Natural killer cell treated with Interleukin-12 subunit alpha and Interleukin-12 subunit beta and Interleukin-15 and Interleukin-18, amount 100 ng/mL, for 72 hours (primary cell): ENCODE results near the gene ACSF3. TPM values are rescaled to one million over a fixed set of nuclear protein-coding genes. Genes with fewer than 3 reads are reported as not detected.
"Not testable (repeated sequence)": the region's sequence is repeated elsewhere in the genome, so short reads cannot be mapped to it uniquely, and the experiment has no call there.

Source experiments
- ATAC-seq, 2 donors: fragments of 150-1000 bp; cut with Tn5 transposase in 1 of 2; sonication (Bioruptor Pico), chemical (Tn5 transposase) in 1 of 2; 2 replicates each; pipeline ENCODE4 v1.10.0; 2021
- DNase-seq: peaks from one replicate; pipeline ENCODE4 v3.0.0; 2022; ENCODE audit warnings: low spot score
- H3K27ac Mint-ChIP-seq, 2 donors: 1 replicate in 1 of 2; 2 replicates in 1 of 2; pipeline ENCODE4 v1.8.0; 2022; ENCODE audit warnings: mixed read lengths in 2 of 2, mild to moderate bottlenecking in 1 of 2, moderate library complexity in 1 of 2
- H3K27me3 Mint-ChIP-seq, 2 donors: 1 replicate in 1 of 2; 2 replicates in 1 of 2; pipeline ENCODE4 v1.8.0; 2022; ENCODE audit warnings: mixed read lengths in 2 of 2
- H3K36me3 Mint-ChIP-seq: one replicate; pipeline ENCODE4 v1.8.0; 2022; ENCODE audit warnings: mixed read lengths
- H3K4me1 Mint-ChIP-seq, 2 donors: 1 replicate in 1 of 2; 2 replicates in 1 of 2; pipeline ENCODE4 v1.8.0; 2022; ENCODE audit warnings: low read depth in 2 of 2, mixed read lengths in 2 of 2, mild to moderate bottlenecking in 1 of 2
- H3K4me3 Mint-ChIP-seq: one replicate; pipeline ENCODE4 v1.8.0; 2022; ENCODE audit warnings: mixed read lengths
- H3K9me3 Mint-ChIP-seq: 2 replicates; pipeline ENCODE4 v1.8.0; 2022; ENCODE audit warnings: mixed read lengths
- total RNA-seq, 2 donors: library from RNA; stranded (reverse); gene quantifications; one replicate each; pipeline ENCODE4 v1.2.3, GENCODE V29; 2022

ACSF3 gene
- total RNA-seq, 2 donors from 2014 or later, result 52.3 to 125 TPM

DNA sequence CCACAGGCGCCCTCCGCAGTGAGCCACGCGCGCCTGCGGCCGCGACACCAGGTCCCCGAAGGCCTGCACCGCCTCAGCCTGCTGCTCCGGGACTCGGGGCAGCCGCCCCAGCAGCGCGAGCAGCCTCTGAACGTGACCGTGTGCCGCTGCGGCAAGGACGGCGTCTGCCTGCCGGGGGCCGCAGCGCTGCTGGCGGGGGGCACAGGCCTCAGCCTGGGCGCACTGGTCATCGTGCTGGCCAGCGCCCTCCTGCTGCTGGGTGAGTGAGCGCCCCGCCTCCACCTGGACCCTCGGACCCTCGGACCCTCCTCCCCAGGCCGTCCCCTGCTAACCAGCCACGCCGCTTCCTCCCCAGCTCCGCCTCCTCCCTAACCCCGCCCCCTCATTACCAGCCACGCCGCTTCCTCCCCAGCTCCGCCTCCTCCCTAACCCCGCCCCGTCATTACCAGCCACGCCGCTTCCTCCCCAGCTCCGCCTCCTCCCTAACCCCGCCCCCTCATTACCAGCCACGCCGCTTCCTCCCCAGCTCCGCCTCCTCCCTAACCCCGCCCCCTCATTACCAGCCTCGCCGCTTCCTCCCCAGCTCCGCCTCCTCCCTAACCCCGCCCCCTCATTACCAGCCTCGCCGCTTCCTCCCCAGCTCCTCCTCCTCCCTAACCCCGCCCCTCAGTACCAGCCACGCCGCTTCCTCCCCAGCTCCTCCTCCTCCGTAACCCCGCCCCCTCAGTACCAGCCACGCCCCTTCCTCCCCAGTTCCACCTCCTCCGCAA is 98.7 kb downstream of the ACSF3 start:
- DNase-seq (peak; percentile 86), ATAC-seq (peak; percentile 68 to 75)
- peak overlapping the region; percentile 22 for H3K4me3 Mint-ChIP-seq
- H3K9me3 Mint-ChIP-seq, H3K36me3 Mint-ChIP-seq, H3K27ac Mint-ChIP-seq, H3K4me1 Mint-ChIP-seq, H3K27me3 Mint-ChIP-seq: not testable (repeated sequence)

DNA sequence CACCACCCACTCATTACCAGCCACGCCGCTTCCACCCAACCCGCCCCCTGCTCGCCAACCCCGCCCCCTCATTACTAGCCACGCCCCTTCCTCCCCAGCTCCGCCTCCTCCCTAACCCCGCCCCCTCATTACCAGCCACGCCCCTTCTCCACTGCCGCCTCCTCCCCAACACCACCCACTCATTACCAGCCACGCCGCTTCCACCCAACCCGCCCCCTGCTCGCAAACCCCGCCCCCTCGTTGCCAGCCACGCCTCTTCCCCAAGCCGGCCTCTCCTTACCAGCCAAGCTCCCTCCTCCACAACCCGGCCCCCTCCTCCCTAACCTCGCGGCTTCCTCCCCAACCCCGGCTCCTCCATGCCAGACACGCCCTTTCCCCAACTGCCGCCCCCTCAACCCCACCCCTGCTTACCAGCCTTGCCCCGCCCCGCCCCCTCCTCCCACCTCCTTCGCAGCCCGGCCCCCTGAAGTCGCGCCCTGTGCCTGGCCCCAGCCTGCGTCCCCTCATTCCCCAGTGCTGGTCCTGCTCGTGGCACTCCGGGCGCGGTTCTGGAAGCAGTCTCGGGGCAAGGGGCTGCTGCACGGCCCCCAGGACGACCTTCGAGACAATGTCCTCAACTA is 99.4 kb downstream of the ACSF3 start:
- ATAC-seq (peak; percentile 64 to 83), DNase-seq (peak; percentile 84)
- Mint-ChIP-seq H3K4me3 (peak overlapping the region; percentile 22), H3K4me1 (no peaks in the 10 kb centered on the region), H3K36me3 (no peaks in the 10 kb centered on the region), H3K9me3 (no peaks in the 10 kb centered on the region), H3K27ac (no peak overlapping the region), H3K27me3 (peaks cover 0 to 2% of the 10 kb centered on the region in 2 donors)

- Mint-ChIP-seq H3K4me1 (no peaks in the 10 kb centered on the region), H3K36me3 (no peaks in the 10 kb centered on the region), H3K4me3 (no peak overlapping the region), H3K27me3 (peaks cover 0 to 2% of the 10 kb centered on the region in 2 donors), H3K27ac (no peak overlapping the region), H3K9me3 (no peaks in the 10 kb centered on the region)
- no peak for ATAC-seq
- no peak for DNase-seq
Measured at GRCh38 chr16:89193576-89194293, 100.1 kb downstream of the ACSF3 start.

- Mint-ChIP-seq H3K4me1 (no peaks in the 10 kb centered on the region), H3K4me3 (no peak overlapping the region), H3K9me3 (no peaks in the 10 kb centered on the region), H3K27me3 (peaks cover 0 to 2% of the 10 kb centered on the region in 2 donors), H3K36me3 (no peaks in the 10 kb centered on the region), H3K27ac (no peak overlapping the region)
- DNase-seq (no peak), ATAC-seq (no peak)
Measured at GRCh38 chr16:89194340-89195311, 101.0 kb downstream of the ACSF3 start.

DNA sequence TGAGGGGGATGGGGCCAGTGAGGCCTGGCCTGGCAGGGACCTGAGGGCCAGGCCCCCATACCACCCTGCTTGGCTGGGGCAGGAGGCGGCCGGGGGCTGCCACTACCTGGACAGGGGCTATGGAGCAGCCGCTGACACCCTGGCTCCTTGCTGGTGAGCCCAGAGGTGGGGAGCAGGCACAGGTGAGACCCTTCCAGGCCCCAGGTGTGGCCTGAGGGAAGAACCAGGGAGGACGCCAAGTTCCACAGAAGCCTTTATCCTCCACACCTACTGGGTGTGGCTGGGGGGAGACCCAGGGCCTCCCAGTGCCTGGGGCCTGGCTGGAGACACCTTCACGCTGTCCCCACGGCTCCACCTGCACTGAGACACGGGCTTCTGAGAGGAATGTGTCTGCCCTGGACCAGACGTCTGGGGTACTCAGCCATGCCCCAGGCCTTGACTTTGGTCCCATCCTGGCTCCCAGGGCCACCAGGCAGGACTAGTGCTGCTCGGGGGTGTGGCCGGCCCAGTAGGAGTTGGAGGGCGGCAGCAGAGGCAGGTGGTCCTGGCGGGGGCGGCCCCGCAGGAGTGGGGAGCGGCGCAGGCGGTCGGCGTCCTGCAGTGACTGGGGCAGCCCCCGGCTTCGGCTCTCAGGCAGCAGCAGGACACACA is 102.0 kb downstream of the ACSF3 start:
- H3K36me3 Mint-ChIP-seq, result no peaks in the 10 kb centered on the region
- ATAC-seq (no peak), DNase-seq (no peak)
- no peak overlapping the region for H3K27ac Mint-ChIP-seq
- H3K9me3 Mint-ChIP-seq, result no peaks in the 10 kb centered on the region
- H3K4me1 Mint-ChIP-seq, result no peaks in the 10 kb centered on the region
- peaks cover 0 to 5% of the 10 kb centered on the region in 2 donors for H3K27me3 Mint-ChIP-seq
- no peak overlapping the region for H3K4me3 Mint-ChIP-seq

GRCh38 chr16:89197033-89197632 is 103.5 kb downstream of the ACSF3 start:
- no peak overlapping the region for H3K27ac Mint-ChIP-seq
- no peaks in the 10 kb centered on the region for H3K4me1 Mint-ChIP-seq
- peaks cover 0 to 5% of the 10 kb centered on the region in 2 donors for H3K27me3 Mint-ChIP-seq
- DNase-seq, result no peak
- no peak for ATAC-seq
- H3K36me3 Mint-ChIP-seq, result no peaks in the 10 kb centered on the region
- H3K9me3 Mint-ChIP-seq, result no peaks in the 10 kb centered on the region
- H3K4me3 Mint-ChIP-seq, result no peak overlapping the region

- Mint-ChIP-seq H3K27me3 (peaks cover 4 to 8% of the 10 kb centered on the region in 2 donors), H3K27ac (no peak overlapping the region), H3K4me1 (peaks cover 3% of the 10 kb centered on the region in 2 donors), H3K36me3 (peaks cover 2% of the 10 kb centered on the region), H3K4me3 (no peak overlapping the region), H3K9me3 (no peaks in the 10 kb centered on the region)
- DNase-seq, result no peak
- no peak for ATAC-seq
Measured at GRCh38 chr16:89197633-89198416, 104.2 kb downstream of the ACSF3 start.

DNA sequence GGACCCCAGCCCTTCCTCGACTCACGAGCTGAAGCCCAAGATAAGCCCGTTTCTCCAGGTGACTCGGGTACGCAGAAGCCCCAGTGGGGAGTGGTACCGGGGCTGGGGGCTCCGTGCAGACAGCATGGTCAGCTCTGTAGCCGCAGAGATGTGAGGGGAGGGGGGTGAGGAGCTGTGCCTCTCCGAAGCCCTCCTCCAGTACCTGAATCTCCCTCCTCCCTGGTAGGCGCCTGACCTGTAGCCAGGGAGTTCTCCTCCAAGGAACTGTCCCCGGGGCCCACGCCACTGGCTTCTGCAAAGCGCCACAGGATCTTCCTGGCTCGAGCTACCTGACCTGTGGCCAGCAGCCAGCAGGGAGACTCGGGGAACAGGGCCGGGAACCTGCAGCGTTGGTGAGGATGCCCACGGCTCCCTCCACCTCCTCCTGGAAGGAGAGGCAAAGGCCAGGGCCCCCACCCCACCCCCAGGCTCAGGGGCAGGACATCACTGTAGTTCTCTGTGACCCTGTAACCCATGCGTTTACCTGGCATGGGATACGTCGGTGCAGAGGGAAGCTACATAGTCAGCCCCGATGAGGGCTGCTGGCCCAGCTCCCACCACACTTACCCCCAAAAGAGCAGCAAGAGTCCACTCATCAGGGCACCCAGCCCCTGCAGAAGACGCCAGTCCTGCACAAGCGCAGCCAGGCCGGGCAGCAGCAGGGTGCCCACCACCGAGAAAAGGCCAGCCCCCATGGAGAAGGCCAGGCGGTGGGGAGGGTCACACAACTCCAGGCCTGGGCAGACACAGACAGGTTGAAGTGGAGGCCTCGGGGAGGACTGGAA is 105.0 kb downstream of the ACSF3 start:
- Mint-ChIP-seq H3K9me3 (no peaks in the 10 kb centered on the region), H3K27me3 (peaks cover 12 to 16% of the 10 kb centered on the region in 2 donors), H3K27ac (no peak overlapping the region), H3K4me1 (peaks cover 6 to 8% of the 10 kb centered on the region in 2 donors), H3K36me3 (peaks cover 7% of the 10 kb centered on the region), H3K4me3 (no peak overlapping the region)
- ATAC-seq (no peak), DNase-seq (no peak)

- H3K4me3 Mint-ChIP-seq, result no peak overlapping the region
- H3K9me3 Mint-ChIP-seq, result no peaks in the 10 kb centered on the region
- no peak for DNase-seq
- no peak overlapping the region for H3K27ac Mint-ChIP-seq
- no peak for ATAC-seq
- H3K27me3 Mint-ChIP-seq, result peaks cover 20 to 22% of the 10 kb centered on the region in 2 donors
- H3K4me1 Mint-ChIP-seq, result peaks cover 6 to 8% of the 10 kb centered on the region in 2 donors
- H3K36me3 Mint-ChIP-seq, result peaks cover 7% of the 10 kb centered on the region
Measured at GRCh38 chr16:89199241-89200123, 105.8 kb downstream of the ACSF3 start.

DNA sequence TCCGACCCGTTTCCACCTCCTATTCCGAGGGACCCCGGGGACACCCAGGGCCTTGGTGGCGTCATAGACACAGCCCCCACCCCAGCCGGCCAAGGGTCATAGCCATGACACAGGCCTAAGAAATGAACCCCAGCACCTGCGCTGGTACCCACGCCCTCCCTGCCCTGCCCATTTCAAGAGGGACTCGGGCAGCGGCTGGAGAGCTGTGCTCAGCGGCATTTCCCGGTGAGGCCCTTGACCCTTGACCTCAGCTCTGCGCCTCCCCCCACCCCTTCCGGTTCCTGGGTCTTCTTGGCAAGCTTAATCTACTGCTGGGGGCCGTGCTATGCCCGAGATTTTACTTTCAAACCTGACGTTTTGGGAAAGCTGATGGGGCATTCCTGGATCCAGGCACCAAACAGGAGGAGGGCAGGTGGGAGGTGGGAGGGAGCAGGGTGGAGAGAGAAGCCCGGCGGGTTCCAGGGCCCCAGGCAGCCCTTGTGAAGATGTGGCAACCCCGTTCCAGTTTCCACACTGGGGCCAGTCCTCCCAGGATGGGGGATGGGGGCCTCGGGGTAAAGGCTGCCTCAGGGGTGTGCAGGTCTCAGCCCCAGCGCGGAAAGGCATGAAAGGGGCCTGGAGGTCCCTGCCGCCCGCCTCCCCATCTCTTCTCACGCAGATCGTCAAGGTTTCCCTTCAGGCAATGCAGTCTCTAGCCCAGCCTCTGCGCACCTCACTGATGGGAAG is 106.6 kb downstream of the ACSF3 start, which contains the start of gene SLC22A31:
Gene SLC22A31 (minus strand): TSS at position 414 of the 726 bp plus-strand sequence. CDS start 36 bp downstream, at position 378.
- DNase-seq (no peak), ATAC-seq (no peak)
- H3K4me1 Mint-ChIP-seq, result peaks cover 6 to 8% of the 10 kb centered on the region in 2 donors
- H3K27ac Mint-ChIP-seq, result no peak within 1 kb of the TSS
- H3K4me3 Mint-ChIP-seq, result no peak within 1 kb of the TSS
- peaks cover 20 to 27% of the 10 kb centered on the region in 2 donors for H3K27me3 Mint-ChIP-seq
- H3K36me3 Mint-ChIP-seq, result peaks cover 7% of the 10 kb centered on the region
- no peaks in the 10 kb centered on the region for H3K9me3 Mint-ChIP-seq
